AG10803 (cell line): ENCODE data around the gene TAF4B.

Experiments used
- DNase-seq: peaks from one replicate; pipeline ENCODE4 v3.0.0; 2010; ENCODE audit warnings: low read depth
- H3K4me3 ChIP-seq: 2 replicates; pipeline ENCODE4 v1.5.1; 2011; ENCODE audit warnings: mild to moderate bottlenecking, low read length, control low read depth
- CTCF ChIP-seq: conservative IDR thresholded peaks from 2 replicates; pipeline ENCODE4 v1.5.1; 2011; ENCODE audit warnings: mild to moderate bottlenecking, low read length, control low read depth, inconsistent platforms

The TAF4B gene

DNA sequence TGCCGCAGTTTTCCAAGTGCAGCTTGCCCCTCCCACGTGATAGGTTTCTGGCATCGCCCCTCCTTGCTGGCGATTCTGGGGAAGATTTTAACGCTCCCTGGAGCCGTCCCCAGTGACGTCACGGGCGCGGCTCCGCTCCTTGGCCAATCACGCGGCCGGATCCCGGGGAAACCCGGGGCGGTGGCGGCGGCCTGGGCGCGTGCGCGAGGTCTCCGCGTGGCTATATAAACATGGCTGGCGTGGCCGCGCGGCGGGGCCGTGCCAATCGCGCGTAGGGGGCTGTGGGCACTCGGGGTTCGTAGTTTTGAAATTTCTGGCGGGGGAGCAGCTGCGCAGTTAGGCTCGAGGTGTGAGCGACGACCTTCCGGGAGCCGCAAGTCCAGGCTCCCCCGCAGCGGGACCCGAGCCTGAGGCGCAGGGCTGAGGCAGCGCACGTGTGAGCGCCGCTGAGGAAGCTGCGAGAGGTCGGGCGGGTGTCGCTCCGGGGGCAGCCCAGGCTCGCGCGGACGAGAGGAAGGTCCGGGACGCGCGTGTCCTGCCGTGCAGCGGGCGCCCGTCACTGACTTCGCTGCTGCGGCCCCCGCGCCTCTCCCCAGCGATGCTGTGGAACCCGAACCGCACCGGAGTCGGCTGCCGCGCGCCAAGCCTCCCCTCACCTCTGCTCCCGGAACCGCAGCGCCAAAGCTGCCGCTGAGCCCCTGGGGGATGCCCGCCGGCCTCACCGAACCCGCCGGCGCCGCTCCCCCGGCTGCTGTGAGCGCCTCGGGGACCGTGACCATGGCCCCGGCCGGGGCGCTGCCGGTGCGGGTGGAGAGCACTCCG, at the start of gene TAF4B:
TSS of gene TAF4B (plus strand) at position 217 of the 822 bp plus-strand sequence. CDS start at position 706, 489 bp downstream.
- TF ChIP-seq CTCF = no peak
- peak within 1 kb of the TSS; percentile 79 for H3K4me3 ChIP-seq
- DNase-seq = peak; percentile 87

GRCh38 chr18:26181343-26181826, 44.9 kb upstream of the TAF4B start:
- DNase-seq = no peak
- H3K4me3 ChIP-seq = no peak overlapping the region
- no peak for TF ChIP-seq CTCF

GRCh38 chr18:26183395-26184112, 42.7 kb upstream of the TAF4B start:
- TF ChIP-seq CTCF = no peak
- H3K4me3 ChIP-seq = no peak overlapping the region
- no peak for DNase-seq

DNA sequence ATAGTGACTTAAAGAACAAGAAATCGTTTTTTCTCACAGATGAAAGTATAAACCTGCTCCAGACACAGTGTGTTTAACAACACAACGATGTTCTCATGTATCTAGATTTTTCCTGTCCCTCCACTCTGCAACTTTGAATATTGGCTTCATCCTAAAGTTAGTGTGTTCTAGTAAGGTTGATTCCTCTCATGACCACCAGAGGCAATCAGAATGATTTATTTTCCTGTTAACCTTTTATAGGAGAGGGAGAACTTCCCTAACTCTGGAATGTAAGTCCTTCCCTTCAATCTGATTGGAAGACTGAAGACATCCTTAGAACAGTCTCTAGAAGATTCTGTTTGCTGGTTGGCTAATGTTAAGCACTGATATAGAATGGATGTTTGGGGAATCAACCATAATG, 41.0 kb upstream of the TAF4B start:
- H3K4me3 ChIP-seq = no peak overlapping the region
- TF ChIP-seq CTCF = no peak
- no peak for DNase-seq

GRCh38 chr18:26190506-26190905, 35.7 kb upstream of the TAF4B start:
- no peak for DNase-seq
- no peak for TF ChIP-seq CTCF
- H3K4me3 ChIP-seq = no peak overlapping the region

- no peak overlapping the region for H3K4me3 ChIP-seq
- TF ChIP-seq CTCF = no peak
- no peak for DNase-seq
Observed at GRCh38 chr18:26192233-26192632, 34.0 kb upstream of the TAF4B start.
